ENCODE results near the gene UNC13C.

DNA sequence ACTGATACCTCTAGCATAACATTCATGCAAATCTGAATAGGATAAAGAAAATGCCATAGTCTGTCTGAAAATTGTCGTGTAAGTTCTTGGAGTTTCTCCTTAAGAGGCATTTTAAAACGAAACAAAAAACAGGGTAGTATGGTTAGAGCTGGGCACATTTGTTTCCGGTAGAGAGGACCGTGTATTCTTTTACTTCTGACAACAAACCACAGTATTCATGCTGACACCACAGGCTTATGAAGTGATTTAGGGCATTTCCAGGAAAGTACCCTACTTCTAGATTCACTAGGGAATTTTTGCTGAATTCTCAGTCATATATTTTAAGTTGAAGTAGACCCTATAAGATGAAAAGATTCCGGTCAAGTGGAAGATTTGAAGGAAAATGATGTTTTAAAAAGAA, 541.3 kb downstream of the UNC13C start:
- TF ChIP-seq EZH2 (IDR thresholded peaks at IDR 0.05; ENCODE audit: borderline replicate concordance, low read length) (no peak), CTCF (conservative IDR thresholded peaks at IDR 0.05 in 1 of 2, IDR thresholded peaks at IDR 0.05 in 1 of 2; ENCODE audit: extremely low read depth in 1 of 2, insufficient read depth in 1 of 2, low read depth in 1 of 2, low read length in 2 of 2) (no peak)
